HuH-7.5 (cell line): ENCODE data around the gene PLEKHH1.
A peak's percentile ranks its signal among the peaks of the same experiment; 100 is the strongest.

Experiments used
- DNase-seq: peaks from one replicate; pipeline ENCODE4 v3.0.0; 2011; ENCODE audit warnings: low spot score

The PLEKHH1 gene

GRCh38 chr14:67532998-67533753, at the start of gene PLEKHH1:
Gene PLEKHH1 (plus strand): TSS chr14:67533290. CDS start chr14:67541868, 8,578 bp downstream.
- peak; percentile 80 for DNase-seq

- DNase-seq = no peak
Observed at GRCh38 chr14:67483579-67484285, 49.4 kb upstream of the PLEKHH1 start.

- DNase-seq = no peak
Observed at GRCh38 chr14:67485501-67486095, 47.5 kb upstream of the PLEKHH1 start.

GRCh38 chr14:67486890-67487289, 46.2 kb upstream of the PLEKHH1 start:
- no peak for DNase-seq

- no peak for DNase-seq
Observed at GRCh38 chr14:67487332-67487731, 45.8 kb upstream of the PLEKHH1 start.

- DNase-seq = no peak
Observed at GRCh38 chr14:67487937-67488893, 44.9 kb upstream of the PLEKHH1 start, which contains the start of gene TMEM229B. Gene TMEM229B (minus strand): TSS chr14:67488721. CDS start chr14:67473923, 14,798 bp downstream.

- no peak for DNase-seq
Observed at GRCh38 chr14:67490196-67490595, 42.9 kb upstream of the PLEKHH1 start.

- no peak for DNase-seq
Observed at GRCh38 chr14:67491285-67491684, 41.8 kb upstream of the PLEKHH1 start.

- no peak for DNase-seq
Observed at GRCh38 chr14:67491741-67492507, 41.2 kb upstream of the PLEKHH1 start.

- no peak for DNase-seq
Observed at GRCh38 chr14:67492538-67492937, 40.6 kb upstream of the PLEKHH1 start.

- DNase-seq = no peak
Observed at GRCh38 chr14:67493092-67493717, 39.9 kb upstream of the PLEKHH1 start.

GRCh38 chr14:67495827-67496226, 37.3 kb upstream of the PLEKHH1 start:
- DNase-seq = no peak

GRCh38 chr14:67497216-67497615, 35.9 kb upstream of the PLEKHH1 start:
- DNase-seq = no peak

GRCh38 chr14:67497716-67498115, 35.4 kb upstream of the PLEKHH1 start:
- no peak for DNase-seq

GRCh38 chr14:67500981-67501380, 32.1 kb upstream of the PLEKHH1 start:
- DNase-seq = no peak

- no peak for DNase-seq
Observed at GRCh38 chr14:67501670-67502069, 31.4 kb upstream of the PLEKHH1 start.

- DNase-seq = no peak
Observed at GRCh38 chr14:67502867-67503266, 30.2 kb upstream of the PLEKHH1 start.

GRCh38 chr14:67503331-67503730, 29.8 kb upstream of the PLEKHH1 start:
- DNase-seq = no peak

GRCh38 chr14:67505254-67505653, 27.8 kb upstream of the PLEKHH1 start:
- DNase-seq = no peak

- DNase-seq = no peak
Observed at GRCh38 chr14:67508956-67509355, 24.1 kb upstream of the PLEKHH1 start.

- DNase-seq = no peak
Observed at GRCh38 chr14:67510121-67510520, 23.0 kb upstream of the PLEKHH1 start.
